Measurements from ENCODE around the gene ZNF546.

DNA sequence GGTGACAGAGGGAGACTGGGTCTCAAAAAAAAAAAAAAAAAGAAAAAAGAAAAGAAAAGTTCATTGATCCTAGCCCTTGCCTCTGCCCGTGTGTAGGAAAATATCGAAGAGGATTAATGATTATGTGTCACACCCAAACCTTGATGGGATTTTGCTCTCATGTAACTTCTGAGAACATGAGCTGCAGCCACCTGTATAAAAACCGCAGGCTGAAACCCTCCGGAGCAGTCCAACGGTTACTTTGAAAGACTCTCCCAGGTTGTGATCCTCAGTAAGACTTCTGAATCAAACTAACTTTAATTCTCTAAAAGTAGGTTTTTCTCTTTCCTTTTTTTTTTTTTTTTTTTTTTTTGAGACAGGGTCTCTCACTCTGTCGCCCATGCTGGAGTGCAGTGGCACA lies 30.2 kb upstream of the ZNF546 start:
- TF ChIP-seq, protein P1, sequence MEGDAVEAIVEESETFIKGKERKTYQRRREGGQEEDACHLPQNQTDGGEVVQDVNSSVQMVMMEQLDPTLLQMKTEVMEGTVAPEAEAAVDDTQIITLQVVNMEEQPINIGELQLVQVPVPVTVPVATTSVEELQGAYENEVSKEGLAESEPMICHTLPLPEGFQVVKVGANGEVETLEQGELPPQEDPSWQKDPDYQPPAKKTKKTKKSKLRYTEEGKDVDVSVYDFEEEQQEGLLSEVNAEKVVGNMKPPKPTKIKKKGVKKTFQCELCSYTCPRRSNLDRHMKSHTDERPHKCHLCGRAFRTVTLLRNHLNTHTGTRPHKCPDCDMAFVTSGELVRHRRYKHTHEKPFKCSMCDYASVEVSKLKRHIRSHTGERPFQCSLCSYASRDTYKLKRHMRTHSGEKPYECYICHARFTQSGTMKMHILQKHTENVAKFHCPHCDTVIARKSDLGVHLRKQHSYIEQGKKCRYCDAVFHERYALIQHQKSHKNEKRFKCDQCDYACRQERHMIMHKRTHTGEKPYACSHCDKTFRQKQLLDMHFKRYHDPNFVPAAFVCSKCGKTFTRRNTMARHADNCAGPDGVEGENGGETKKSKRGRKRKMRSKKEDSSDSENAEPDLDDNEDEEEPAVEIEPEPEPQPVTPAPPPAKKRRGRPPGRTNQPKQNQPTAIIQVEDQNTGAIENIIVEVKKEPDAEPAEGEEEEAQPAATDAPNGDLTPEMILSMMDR (IDR thresholded peaks at IDR 0.05) = no peak
- TF ChIP-seq EP300 (IDR thresholded peaks at IDR 0.05) (no peak), POLR2A (IDR thresholded peaks at IDR 0.05) (no peak)

Measured in tibial nerve (tissue), 4 donors.